Choroid plexus epithelial cell (primary cell): ENCODE measurements around the gene RAB10.

Source experiments
- DNase-seq: peaks from one replicate; pipeline ENCODE4 v3.0.0-alpha.2; 2010; ENCODE audit warnings: low read depth
- H3K4me3 ChIP-seq: 2 replicates; pipeline ENCODE4 v1.5.1; 2011; ENCODE audit warnings: low read depth, mild to moderate bottlenecking, control low read depth, low read length, moderate library complexity
- CTCF ChIP-seq: conservative IDR thresholded peaks from 2 replicates; pipeline ENCODE4 v1.5.1; 2011; ENCODE audit warnings: low read depth, mild to moderate bottlenecking, control low read depth, inconsistent platforms, low read length, moderate library complexity

RAB10 gene

GRCh38 chr2:26033818-26034636 lies at the start of gene RAB10:
TSS of gene RAB10 (plus strand) at chr2:26034084. CDS start at chr2:26034609, 525 bp downstream.
- no peak for TF ChIP-seq CTCF
- DNase-seq = peak; percentile 99
- H3K4me3 ChIP-seq = peak within 1 kb of the TSS; percentile 99

- no peak for TF ChIP-seq CTCF
- no peak overlapping the region for H3K4me3 ChIP-seq
- DNase-seq = no peak
These were observed 45.8 kb upstream of the RAB10 start for GRCh38 chr2:25988134-25988533.

- TF ChIP-seq CTCF = no peak
- no peak for DNase-seq
- no peak overlapping the region for H3K4me3 ChIP-seq
These were observed 44.7 kb upstream of the RAB10 start for GRCh38 chr2:25989154-25989553.

- no peak for TF ChIP-seq CTCF
- DNase-seq = no peak
- H3K4me3 ChIP-seq = no peak overlapping the region
These were observed 41.9 kb upstream of the RAB10 start for GRCh38 chr2:25991965-25992364.

- H3K4me3 ChIP-seq = no peak overlapping the region
- no peak for TF ChIP-seq CTCF
- no peak for DNase-seq
These were observed 41.3 kb upstream of the RAB10 start for GRCh38 chr2:25992556-25992955.

GRCh38 chr2:25993049-25993448 lies 40.8 kb upstream of the RAB10 start:
- no peak for DNase-seq
- H3K4me3 ChIP-seq = no peak overlapping the region
- no peak for TF ChIP-seq CTCF

GRCh38 chr2:25994509-25994908 lies 39.4 kb upstream of the RAB10 start:
- no peak for DNase-seq
- no peak overlapping the region for H3K4me3 ChIP-seq
- TF ChIP-seq CTCF = no peak
